Measurements from ENCODE around the gene ATP8B1. TPM values are rescaled to one million over a fixed set of nuclear protein-coding genes. Genes with fewer than 3 reads are reported as not detected.

The ATP8B1 gene
- total RNA-seq, 1 donor from 2014 or later, result 30.9 TPM

DNA sequence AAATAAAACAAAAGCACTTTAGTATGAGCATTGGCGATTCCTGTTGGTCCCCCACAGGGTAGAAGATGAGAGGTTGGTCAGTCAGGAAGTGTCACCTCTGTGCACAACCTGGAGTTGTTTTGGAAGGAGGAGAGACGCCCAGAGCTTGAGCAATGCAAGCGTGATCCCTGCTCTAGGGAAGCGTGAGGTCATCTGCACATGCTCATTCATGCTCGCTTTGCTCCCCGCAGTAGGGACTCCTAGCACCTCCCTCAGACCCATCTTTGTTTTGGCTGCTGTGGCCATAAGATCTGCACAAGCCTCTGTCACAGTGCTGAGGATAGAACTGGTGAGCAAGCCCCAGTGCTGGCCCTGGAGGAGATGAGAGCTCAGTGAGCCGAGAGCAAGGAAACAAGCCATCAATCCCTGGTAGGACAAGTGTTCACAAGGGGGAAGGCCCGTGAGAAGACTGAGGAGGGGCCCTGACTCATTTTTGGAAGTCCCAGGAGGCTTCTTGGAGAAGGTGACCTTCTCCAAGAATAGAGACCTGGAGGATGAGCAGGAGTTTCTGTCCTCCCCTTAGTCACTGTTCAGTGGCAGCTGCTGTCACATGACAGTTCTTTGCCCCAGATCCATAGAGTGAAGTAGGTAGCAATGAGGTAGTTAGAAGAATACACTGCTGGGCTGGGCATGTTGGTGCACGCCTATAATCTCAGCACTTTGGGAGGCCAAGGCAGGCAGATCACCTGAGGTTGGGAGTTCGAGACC, 13.3 kb upstream of the ATP8B1 start:
- DNase-seq (ENCODE audit: low spot score in 2 of 2), result no peak
- H3K4me3 ChIP-seq, result no peak overlapping the region
- no peak overlapping the region for H3K27ac ChIP-seq
- H3K9me3 ChIP-seq, result peaks cover 0 to 7% of the 10 kb centered on the region in 2 donors
- intact Hi-C loops (cut with DNase I), result no loop called here
- TF ChIP-seq, protein P1, sequence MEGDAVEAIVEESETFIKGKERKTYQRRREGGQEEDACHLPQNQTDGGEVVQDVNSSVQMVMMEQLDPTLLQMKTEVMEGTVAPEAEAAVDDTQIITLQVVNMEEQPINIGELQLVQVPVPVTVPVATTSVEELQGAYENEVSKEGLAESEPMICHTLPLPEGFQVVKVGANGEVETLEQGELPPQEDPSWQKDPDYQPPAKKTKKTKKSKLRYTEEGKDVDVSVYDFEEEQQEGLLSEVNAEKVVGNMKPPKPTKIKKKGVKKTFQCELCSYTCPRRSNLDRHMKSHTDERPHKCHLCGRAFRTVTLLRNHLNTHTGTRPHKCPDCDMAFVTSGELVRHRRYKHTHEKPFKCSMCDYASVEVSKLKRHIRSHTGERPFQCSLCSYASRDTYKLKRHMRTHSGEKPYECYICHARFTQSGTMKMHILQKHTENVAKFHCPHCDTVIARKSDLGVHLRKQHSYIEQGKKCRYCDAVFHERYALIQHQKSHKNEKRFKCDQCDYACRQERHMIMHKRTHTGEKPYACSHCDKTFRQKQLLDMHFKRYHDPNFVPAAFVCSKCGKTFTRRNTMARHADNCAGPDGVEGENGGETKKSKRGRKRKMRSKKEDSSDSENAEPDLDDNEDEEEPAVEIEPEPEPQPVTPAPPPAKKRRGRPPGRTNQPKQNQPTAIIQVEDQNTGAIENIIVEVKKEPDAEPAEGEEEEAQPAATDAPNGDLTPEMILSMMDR (IDR thresholded peaks at IDR 0.05), result no peak
- H3K4me1 ChIP-seq, result peaks cover 4 to 7% of the 10 kb centered on the region in 2 donors
- H3K36me3 ChIP-seq, result no peaks in the 10 kb centered on the region
- H3K27me3 ChIP-seq, result no peaks in the 10 kb centered on the region

DNA sequence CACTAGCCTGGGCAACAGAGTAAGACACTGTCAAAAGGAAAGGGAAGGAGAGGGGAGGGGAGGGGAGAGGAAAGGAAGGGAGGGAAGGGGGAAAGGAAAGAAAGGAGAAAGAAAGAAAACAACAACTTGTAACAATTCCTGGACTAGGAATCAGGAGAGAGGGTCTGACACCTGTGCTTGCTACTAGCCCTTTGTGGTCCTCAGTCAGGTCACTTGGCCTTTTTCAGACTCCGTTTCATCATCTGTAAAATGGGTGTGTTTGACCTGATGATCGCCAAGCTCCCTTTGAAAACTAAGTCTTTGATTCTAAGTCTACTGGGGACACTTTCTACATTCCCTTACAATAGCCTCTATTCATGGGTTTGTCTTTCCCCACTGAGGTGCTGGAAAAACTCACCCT, 11.4 kb upstream of the ATP8B1 start:
- Histone ChIP-seq H3K9me3 (peaks cover 0 to 7% of the 10 kb centered on the region in 2 donors), H3K27me3 (no peaks in the 10 kb centered on the region), H3K27ac (no peak overlapping the region), H3K36me3 (no peaks in the 10 kb centered on the region), H3K4me3 (no peak overlapping the region), H3K4me1 (peaks cover 3 to 4% of the 10 kb centered on the region in 2 donors)
- intact Hi-C loops (cut with DNase I), result no loop called here
- TF ChIP-seq, protein P1 (IDR thresholded peaks at IDR 0.05), result no peak
- DNase-seq (ENCODE audit: low spot score in 2 of 2), result no peak

DNA sequence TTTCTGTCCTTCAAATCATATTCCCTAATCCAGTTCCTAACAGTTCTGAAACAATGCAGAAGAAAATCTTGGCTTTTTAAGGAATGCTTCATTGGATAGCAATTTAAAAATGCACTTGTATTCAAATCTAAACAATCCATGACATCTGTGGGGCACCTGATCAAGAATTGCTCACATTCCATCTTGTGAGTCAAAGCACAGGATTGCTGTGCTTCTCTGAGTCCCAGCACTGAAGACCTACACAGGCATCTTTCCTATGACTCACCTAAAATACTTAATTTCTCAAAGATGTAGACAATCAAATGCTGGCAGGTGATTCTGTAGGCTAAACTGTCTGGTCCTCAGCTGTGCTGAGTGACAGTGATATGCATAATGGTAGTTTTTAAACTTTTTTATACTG, 10.1 kb upstream of the ATP8B1 start:
- H3K36me3 ChIP-seq, result no peaks in the 10 kb centered on the region
- H3K4me3 ChIP-seq, result no peak overlapping the region
- TF ChIP-seq, protein P1 (IDR thresholded peaks at IDR 0.05), result no peak
- intact Hi-C loops (cut with DNase I), result no loop called here
- peaks cover 0 to 7% of the 10 kb centered on the region in 2 donors for H3K9me3 ChIP-seq
- DNase-seq (ENCODE audit: low spot score in 2 of 2), result no peak
- no peaks in the 10 kb centered on the region for H3K27me3 ChIP-seq
- no peak overlapping the region for H3K27ac ChIP-seq
- peaks cover 0 to 8% of the 10 kb centered on the region in 2 donors for H3K4me1 ChIP-seq

DNA sequence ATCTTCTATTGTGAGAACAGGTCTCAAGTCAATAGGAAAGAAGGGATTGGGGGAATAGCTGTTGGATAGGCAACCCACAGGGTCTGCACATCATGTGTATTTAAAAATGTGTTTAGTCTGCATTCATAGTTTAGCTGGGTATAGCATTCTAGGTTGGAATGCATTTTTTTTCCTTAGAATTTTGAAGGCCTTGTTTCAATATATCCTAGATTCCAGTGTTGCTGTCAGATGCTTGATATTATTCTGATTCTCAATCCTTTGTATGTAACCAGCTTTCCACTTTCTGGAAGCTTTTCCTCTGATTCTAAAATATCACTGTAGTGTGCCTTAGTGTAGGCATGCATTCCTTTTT, 9.0 kb upstream of the ATP8B1 start:
- intact Hi-C loops (cut with DNase I), result no loop called here
- H3K27me3 ChIP-seq, result no peaks in the 10 kb centered on the region
- peaks cover 0 to 17% of the 10 kb centered on the region in 2 donors for H3K4me1 ChIP-seq
- peaks cover 0 to 7% of the 10 kb centered on the region in 2 donors for H3K9me3 ChIP-seq
- H3K27ac ChIP-seq, result no peak overlapping the region
- no peaks in the 10 kb centered on the region for H3K36me3 ChIP-seq
- no peak for DNase-seq (ENCODE audit: low spot score in 2 of 2)
- no peak overlapping the region for H3K4me3 ChIP-seq
- TF ChIP-seq, protein P1 (IDR thresholded peaks at IDR 0.05), result no peak

DNA sequence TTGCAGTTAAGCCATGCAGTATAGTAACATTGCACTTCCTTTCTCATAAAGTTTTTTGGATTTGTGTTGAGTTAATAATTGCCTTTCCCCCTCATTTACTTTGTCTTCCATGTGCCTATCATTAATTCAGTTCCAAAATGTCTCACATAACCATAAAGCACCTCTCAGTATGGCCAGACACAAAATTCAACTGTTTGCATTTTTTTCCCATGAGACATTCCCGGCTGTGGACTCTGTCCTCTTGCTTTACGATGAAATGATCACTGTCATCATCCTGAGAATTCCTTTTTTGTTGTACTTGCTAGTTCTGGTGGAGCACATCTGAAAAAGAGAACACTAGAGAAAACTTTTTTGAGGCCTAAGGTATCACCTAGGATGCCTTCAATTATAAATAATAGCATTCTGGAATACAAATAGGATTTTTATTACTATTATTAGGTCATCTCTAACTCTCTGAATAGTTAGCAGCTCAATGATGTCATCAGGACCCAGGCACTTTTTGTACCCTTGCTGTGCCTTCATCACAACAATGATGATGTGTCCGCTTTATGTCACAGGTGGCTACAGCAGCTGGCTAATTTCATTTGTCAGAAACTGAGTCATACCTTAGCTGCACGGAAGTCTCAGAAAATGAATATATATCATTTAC, 8.5 kb upstream of the ATP8B1 start:
- TF ChIP-seq, protein P1 (IDR thresholded peaks at IDR 0.05), result no peak
- Histone ChIP-seq H3K27ac (no peak overlapping the region), H3K27me3 (no peaks in the 10 kb centered on the region), H3K4me3 (no peak overlapping the region), H3K4me1 (peaks cover 0 to 22% of the 10 kb centered on the region in 2 donors), H3K9me3 (peaks cover 0 to 7% of the 10 kb centered on the region in 2 donors), H3K36me3 (no peaks in the 10 kb centered on the region)
- DNase-seq (ENCODE audit: low spot score in 2 of 2), result no peak
- intact Hi-C loops (cut with DNase I), result no loop called here
